Daoy (cell line): Measurements from ENCODE around the gene FAIM2. TPM values are rescaled to one million over a fixed set of nuclear protein-coding genes. Genes with fewer than 3 reads are reported as not detected.
A peak's percentile ranks its signal among the peaks of the same experiment; 100 is the strongest.
"Not testable (repeated sequence)": the region's sequence is repeated elsewhere in the genome, so short reads cannot be mapped to it uniquely, and the experiment has no call there.

Source experiments
- DNase-seq: peaks from one replicate; pipeline ENCODE4 v3.0.0-alpha.2; 2015; ENCODE audit warnings: low read depth
- total RNA-seq: library from RNA; depleted of rRNA; stranded (reverse); fragments of >200 nt; shearing (Covaris generic); gene quantifications from 2 replicates; pipeline ENCODE4 v1.2.3, GENCODE V29; 2014

Gene FAIM2
- total RNA-seq, 1 experiment from 2014 or later: 0.34 TPM

DNA sequence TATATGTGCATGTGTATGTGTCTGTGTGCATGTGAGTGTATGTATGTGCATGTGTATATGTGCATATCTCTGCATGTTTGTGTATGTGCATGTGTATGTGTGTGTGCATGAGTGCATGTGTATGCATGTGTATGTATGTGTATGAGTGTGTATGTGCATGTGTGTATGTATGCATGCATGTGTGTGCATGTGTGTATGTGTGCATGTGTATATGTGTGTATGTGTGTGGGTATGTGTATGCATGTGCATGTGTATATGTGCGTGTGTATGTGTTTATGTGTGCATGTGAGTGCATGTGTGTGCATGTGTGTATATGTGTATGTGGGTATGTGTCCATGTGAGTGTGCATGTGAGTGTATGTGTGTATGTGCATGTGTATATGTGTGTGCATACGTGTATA is 24.6 kb downstream of the FAIM2 start:
- not testable (repeated sequence) for DNase-seq

- no peak for DNase-seq
These were observed 25.7 kb downstream of the FAIM2 start for GRCh38 chr12:49878021-49878420.

- DNase-seq: no peak
These were observed 26.6 kb downstream of the FAIM2 start for GRCh38 chr12:49877066-49877465.

DNA sequence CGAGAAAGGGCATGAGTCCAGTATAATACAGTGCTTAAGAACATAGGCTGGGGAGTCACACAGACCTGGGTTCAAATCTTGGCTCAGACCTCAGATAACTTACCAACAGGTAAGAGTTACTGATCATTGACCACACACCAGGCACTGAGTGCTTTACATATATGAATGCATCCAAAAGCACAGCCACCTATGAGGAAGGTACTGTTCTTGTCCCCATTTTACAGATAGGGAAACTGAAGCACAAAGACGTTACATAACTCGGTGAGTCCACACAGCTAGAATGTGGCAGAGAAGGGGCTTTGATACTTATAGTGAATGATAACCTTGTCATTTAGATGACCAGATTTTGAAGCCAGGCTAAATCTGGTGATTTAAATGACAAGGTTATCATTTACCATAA is 27.6 kb downstream of the FAIM2 start:
- no peak for DNase-seq

- no peak for DNase-seq
These were observed 28.5 kb downstream of the FAIM2 start for GRCh38 chr12:49875115-49875720.

DNA sequence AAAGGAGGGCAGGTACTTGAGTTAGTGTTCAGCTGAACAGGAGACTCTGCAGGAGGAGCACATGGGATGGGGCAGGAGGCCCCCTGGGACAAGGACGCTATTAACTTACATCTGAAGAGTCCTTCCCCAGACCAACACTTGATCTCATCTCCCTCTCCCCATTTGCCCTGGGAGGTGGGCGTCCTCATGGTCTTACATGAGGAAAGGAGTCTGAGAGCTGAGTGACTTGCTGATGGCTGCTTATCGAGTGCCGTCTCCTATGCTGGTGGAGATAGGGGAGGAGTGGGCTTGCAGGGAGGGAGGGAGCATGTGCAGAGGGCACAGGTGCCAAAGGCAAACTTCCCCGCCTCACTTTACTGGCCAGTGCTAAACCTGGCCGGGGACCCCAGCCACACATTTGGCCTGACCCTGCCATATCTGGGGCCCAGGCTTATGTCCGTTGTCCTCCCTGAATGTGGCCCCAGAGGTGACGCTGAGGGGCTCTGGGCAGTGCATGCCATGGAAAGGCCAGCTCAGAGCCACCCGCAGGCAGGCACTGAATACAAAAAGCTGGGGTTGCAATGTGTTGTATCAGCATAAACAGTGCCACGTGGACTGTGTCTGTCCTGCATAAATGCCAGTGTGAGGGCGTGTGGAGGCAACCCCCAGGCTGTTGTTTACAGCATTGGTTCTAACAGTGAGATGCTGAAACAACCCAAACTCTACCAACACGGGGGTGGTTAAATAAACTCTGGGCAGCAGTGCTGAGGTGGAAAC is 29.4 kb downstream of the FAIM2 start:
- DNase-seq: no peak

GRCh38 chr12:49873361-49873934 is 30.3 kb downstream of the FAIM2 start:
- DNase-seq: no peak

DNA sequence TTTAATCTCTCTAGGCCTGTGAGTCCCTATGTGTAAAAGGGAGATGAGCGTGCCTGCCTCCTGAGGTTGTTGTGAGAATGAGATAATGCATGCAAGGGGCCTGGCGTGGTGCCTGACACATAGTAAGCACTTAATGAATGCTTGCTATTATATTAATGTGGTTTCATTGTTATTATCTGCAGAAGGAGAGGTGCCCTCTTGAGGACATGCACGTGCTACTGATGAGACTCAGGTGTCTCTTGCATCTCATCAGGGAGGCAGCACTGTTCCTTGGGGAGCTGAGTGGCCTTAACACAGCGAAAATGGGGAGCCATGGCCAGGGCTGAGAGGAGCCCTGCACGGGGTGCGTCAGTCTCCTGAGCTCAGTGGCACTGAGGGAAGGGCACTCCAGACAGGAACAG is 30.9 kb downstream of the FAIM2 start:
- peak; percentile 47 for DNase-seq

DNA sequence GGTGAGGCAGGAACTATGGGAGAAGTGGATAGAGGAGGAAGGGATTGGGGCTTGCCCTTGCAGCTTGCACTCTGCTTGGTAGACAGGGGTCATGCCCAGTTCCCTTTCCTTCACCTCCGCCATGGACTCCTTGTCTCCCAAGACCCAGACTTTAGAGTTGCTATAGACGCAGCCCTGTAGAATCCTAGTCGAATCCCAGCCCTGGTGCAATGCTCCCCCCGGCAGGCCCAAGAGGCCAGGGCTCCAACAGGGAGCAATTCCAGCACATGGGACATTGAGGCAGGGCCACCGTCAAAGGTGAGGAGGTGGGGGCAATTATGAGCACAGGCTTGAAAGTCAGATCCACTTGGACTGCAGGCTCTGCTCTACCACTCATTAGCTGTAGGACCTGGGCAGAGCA is 31.3 kb downstream of the FAIM2 start:
- DNase-seq: no peak

DNA sequence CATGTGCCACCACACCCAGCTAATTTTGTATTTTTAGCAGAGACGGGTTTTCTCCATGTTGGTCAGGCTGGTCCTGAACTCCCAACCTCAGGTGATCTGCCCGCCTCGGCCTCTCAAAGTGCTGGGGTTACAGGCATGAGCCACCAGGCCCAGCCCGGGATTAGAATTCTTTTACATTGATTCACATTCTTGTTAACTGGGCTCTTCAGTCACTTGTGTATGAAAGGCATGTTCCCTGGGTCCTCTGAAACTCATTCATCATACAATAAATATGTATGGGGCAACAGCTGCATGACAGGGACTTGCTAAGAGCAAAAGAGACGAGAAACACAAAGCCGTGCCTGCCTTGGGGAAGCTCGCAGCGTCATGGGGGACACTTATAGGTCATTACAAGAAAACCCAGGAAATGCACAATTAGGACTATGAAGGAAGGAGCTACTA is 31.9 kb downstream of the FAIM2 start:
- not testable (repeated sequence) for DNase-seq

- DNase-seq: no peak
These were observed 32.5 kb downstream of the FAIM2 start for GRCh38 chr12:49871263-49871561.

DNA sequence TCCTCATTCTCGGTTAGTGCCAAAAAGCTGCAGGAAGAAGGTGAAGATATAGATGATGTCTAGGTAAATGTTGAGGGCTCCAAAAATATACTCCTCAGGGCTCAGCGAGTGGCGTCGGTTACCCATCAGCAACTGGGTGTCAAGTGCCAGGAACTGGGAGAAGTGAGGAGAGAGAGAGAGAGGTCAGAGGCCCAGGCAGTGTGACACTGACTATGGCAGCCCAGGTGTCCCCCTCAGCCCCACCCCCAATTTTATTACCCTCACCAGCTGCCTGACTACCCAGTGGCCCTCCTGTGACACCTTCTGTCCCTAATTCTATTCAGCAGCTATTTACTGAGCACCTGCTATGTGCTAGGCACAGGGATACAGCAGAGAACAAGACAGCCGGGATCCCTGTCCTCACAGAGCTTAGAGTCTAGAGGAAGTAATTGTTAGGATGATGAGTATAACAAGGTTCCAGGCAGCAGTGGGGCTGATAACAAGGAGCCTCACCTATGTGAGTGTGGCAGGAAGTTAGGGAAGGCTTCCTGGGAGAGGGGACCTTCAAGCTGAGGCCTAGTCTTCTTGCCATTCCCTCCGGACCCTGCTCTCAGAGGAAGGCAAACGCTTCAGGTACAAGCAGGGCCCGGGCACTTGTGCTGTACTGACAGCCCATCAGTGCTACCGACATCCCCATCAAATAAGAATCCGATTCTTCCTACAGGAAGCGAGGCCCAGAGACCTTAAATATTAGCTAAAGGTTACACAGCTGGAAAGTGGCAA is 33.0 kb downstream of the FAIM2 start:
- DNase-seq: no peak

DNA sequence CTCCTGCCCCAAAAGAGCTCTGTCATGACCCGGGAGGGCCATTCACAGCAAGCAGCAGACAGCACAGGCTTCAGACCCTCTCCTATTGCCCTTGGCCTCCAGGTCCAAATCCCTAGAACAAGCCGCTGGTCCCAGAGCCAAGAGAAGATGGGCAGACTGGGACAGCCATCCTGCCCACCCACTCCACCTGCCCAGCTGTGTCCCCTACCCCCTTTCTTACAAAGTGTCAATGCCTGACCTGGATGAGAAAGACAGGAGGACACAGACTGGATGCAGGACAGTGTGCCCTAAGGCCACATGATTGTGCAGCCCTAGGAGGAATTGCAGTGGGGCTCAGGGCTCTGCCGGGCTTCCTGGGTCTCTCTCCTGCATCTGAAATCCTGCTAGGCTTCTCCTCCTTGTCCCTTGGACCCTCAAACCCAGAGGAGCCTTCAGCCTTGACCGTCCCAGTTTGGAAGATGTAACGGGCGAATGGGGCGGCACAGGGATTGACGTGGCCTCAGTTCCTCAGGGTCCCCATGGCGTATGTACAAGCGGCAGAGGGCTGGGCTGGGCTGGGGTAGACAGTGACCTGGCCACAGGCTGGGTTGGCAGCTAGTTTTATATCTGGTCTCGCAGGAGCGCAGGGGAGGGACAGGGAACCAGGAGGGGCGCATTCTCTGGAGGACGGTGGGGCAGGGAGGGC is 33.7 kb downstream of the FAIM2 start:
- no peak for DNase-seq

- peak; percentile 98 for DNase-seq
These were observed 34.5 kb downstream of the FAIM2 start for GRCh38 chr12:49868952-49869815.

- DNase-seq: no peak
These were observed 35.3 kb downstream of the FAIM2 start for GRCh38 chr12:49868449-49868848.

DNA sequence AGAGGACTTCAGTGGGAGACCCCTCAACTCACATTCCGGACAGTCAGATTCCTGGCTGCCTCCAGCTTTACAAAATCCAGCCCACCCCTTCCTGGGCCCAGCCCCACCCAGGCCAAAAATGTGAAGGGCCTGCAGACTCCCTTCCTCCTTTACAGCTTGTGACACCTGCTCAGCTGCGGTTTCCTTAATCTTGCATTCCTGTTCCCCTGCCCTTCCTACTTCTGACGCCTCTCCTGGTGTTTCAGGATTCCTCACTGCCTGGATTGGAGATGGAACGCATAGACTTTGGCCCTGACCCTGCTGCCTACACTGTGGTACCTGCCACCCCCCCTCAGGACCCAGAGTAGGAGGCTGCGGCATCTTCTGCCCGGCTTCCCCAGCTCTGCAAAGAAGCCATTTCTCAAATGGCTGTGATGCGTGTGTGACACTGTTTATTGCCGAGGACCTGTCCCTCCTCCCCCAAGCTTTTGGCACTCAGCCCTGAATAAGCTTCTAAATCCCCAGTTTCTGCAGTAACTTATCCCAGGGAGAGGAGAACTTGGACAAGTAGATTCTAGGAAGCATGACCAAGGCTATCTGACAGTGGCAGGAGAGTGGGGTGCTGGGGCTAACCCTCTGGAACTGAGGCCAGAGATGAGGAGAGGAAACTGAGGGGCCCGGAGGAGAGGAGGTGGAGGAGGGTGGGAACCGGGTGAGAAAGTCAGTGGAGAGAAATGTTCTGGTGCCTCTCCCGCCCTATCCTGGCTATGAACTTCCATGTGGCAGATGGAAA is 35.9 kb downstream of the FAIM2 start:
- DNase-seq: no peak

GRCh38 chr12:49866859-49867569 is 36.7 kb downstream of the FAIM2 start:
- DNase-seq: peak; percentile 73

- no peak for DNase-seq
These were observed 37.9 kb downstream of the FAIM2 start for GRCh38 chr12:49865782-49866135.

DNA sequence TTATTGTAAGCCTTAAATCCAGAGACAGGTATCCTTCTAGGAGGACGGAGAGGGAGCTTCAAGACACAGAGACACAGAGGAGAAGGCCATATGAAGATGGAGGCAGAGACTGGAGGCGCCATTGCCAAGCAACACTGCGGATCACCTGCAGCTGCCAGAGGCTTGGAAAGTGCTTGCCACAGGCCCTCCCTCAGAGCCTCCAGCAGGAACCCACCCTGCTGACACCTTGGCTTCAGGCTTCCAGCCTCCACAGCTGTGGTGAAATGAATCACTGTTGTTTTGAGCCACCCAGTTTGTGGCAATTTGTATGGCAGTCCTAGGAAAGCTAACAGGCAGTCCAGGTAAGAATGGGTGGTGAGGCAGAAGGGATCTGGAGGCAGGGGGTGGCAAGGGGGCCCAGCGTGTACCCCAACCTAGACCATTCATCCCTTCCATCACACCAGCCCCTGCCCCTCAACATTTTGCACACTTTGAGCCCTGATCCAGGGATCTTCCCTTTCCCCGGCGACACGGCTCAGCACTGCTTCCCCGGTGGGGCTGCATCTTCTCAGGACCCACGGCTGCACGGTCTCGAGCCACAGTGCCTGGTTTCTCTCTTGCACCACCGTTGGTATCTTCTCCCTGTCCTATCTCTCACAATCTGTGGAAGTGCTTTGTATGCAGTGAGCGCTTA is 38.5 kb downstream of the FAIM2 start:
- no peak for DNase-seq
